ENCODE results near the gene PRR22.
"Not testable (repeated sequence)": the region's sequence is repeated elsewhere in the genome, so short reads cannot be mapped to it uniquely, and the experiment has no call there.

Gene PRR22

GRCh38 chr19:5743630-5744029 is 40.9 kb downstream of the PRR22 start:
- DNase-seq, result no peak

- no peak for DNase-seq
These were observed 42.5 kb downstream of the PRR22 start for GRCh38 chr19:5742051-5742450.

- no peak for DNase-seq
These were observed 46.1 kb downstream of the PRR22 start for GRCh38 chr19:5738423-5738822.

GRCh38 chr19:5733172-5733571 is 51.4 kb downstream of the PRR22 start:
- not testable (repeated sequence) for DNase-seq
